Measurements from ENCODE around the gene CDS1. TPM values are rescaled to one million over a fixed set of nuclear protein-coding genes. Genes with fewer than 3 reads are reported as not detected.

The CDS1 gene
- total RNA-seq, 1 experiment from 2014 or later: 16.1 TPM

- POLR2A ChIA-PET: interaction anchor here (0.7 kb wide), 1 partner anchor 13 kb away, joined by 3 read pairs; no protein-coding TSS in a partner anchor
- Histone ChIP-seq H3K36me3 (ENCODE audit: control insufficient read depth, insufficient read depth, low read length) (no peaks in the 10 kb centered on the region), H3K27ac (ENCODE audit: low read length) (no peak overlapping the region), H3K4me3 (ENCODE audit: low read depth in 2 of 2, low read length in 2 of 2) (no peak overlapping the region), H3K27me3 (ENCODE audit: control insufficient read depth, insufficient read depth, low read length) (no peaks in the 10 kb centered on the region), H3K9me3 (ENCODE audit: control insufficient read depth, insufficient read depth, low read depth, low read length) (no peaks in the 10 kb centered on the region), H3K4me1 (ENCODE audit: control insufficient read depth, insufficient read depth, low read length) (no peaks in the 10 kb centered on the region)
- intact Hi-C loops (cut with micrococcal nuclease; ENCODE audit: unreplicated experiment): no loop called here
- in situ Hi-C loops (cut with HindIII; ENCODE audit: low pct_unique_long_range_greater_than_20kb, low sequenced_read_pairs): no loop called here
- TF ChIP-seq SIN3A (IDR thresholded peaks at IDR 0.05; ENCODE audit: borderline replicate concordance, insufficient read depth, low read depth, low read length): no peak
- no peak for TF ChIP-seq CTCF (IDR thresholded peaks at IDR 0.05)
- TF ChIP-seq TCF7L2 (IDR thresholded peaks at IDR 0.05; ENCODE audit: low read depth, low read length): no peak
- no peak for TF ChIP-seq POLR2AphosphoS5 (IDR thresholded peaks at IDR 0.05; ENCODE audit: low read depth, low read length)
- TF ChIP-seq REST (IDR thresholded peaks at IDR 0.05; ENCODE audit: insufficient read depth in 1 of 2, low read depth in 2 of 2, low read length in 1 of 2): no peak
- CTCF ChIA-PET: no interaction called here
- DNase-seq (ENCODE audit: low read depth, low spot score) (no peak), ATAC-seq (no peak)
- BruUV-seq (replicated peaks): no TSS peak
Measured at GRCh38 chr4:84666439-84666838, 83.5 kb downstream of the CDS1 start.

- Histone ChIP-seq H3K27me3 (ENCODE audit: control insufficient read depth, insufficient read depth, low read length) (no peaks in the 10 kb centered on the region), H3K36me3 (ENCODE audit: control insufficient read depth, insufficient read depth, low read length) (peaks cover 4% of the 10 kb centered on the region), H3K27ac (ENCODE audit: low read length) (no peak overlapping the region), H3K4me1 (ENCODE audit: control insufficient read depth, insufficient read depth, low read length) (no peaks in the 10 kb centered on the region), H3K9me3 (ENCODE audit: control insufficient read depth, insufficient read depth, low read depth, low read length) (no peaks in the 10 kb centered on the region), H3K4me3 (ENCODE audit: low read depth in 2 of 2, low read length in 2 of 2) (no peak overlapping the region)
- TF ChIP-seq CTCF (IDR thresholded peaks at IDR 0.05): no peak
- no peak for TF ChIP-seq SIN3A (IDR thresholded peaks at IDR 0.05; ENCODE audit: borderline replicate concordance, insufficient read depth, low read depth, low read length)
- no peak for TF ChIP-seq TCF7L2 (IDR thresholded peaks at IDR 0.05; ENCODE audit: low read depth, low read length)
- TF ChIP-seq REST (IDR thresholded peaks at IDR 0.05; ENCODE audit: insufficient read depth in 1 of 2, low read depth in 2 of 2, low read length in 1 of 2): no peak
- TF ChIP-seq POLR2AphosphoS5 (IDR thresholded peaks at IDR 0.05; ENCODE audit: low read depth, low read length): no peak
- intact Hi-C loops (cut with micrococcal nuclease; ENCODE audit: unreplicated experiment) (no loop called here), in situ Hi-C loops (cut with HindIII; ENCODE audit: low pct_unique_long_range_greater_than_20kb, low sequenced_read_pairs) (no loop called here)
- CTCF ChIA-PET: no interaction called here
- DNase-seq (ENCODE audit: low read depth, low spot score) (no peak), ATAC-seq (no peak)
- BruUV-seq (replicated peaks): no TSS peak
- POLR2A ChIA-PET: no interaction called here
Measured at GRCh38 chr4:84669201-84669600, 86.3 kb downstream of the CDS1 start.
